Uterus (tissue), 4 donors: ENCODE measurements around the gene LRRC3. TPM values are rescaled to one million over a fixed set of nuclear protein-coding genes. Genes with fewer than 3 reads are reported as not detected.

Source experiments
- DNase-seq, 2 donors: peaks; one replicate each; pipeline ENCODE4 v3.0.0-alpha.2; 2019 to 2020
- H3K27ac ChIP-seq, 2 donors: fragments of 200-600 bp; sonication (generic); 1 replicate in 1 of 2; 2 replicates in 1 of 2; pipeline ENCODE4 v1.5.1; 2016 to 2018
- H3K27me3 ChIP-seq, 2 donors: fragments of 200-600 bp; sonication (generic); one replicate each; pipeline ENCODE4 v1.5.1; 2018 to 2019; ENCODE audit warnings: control low read depth in 1 of 2
- H3K36me3 ChIP-seq, 2 donors: fragments of 200-600 bp; sonication (generic); one replicate each; pipeline ENCODE4 v1.5.1; 2019; ENCODE audit warnings: control low read depth in 1 of 2
- H3K4me1 ChIP-seq, 2 donors: fragments of 200-600 bp; sonication (generic); one replicate each; pipeline ENCODE4 v1.5.1; 2018 to 2019; ENCODE audit warnings: control low read depth in 1 of 2
- H3K4me3 ChIP-seq, 2 donors: fragments of 200-600 bp; sonication (generic); 1 replicate in 1 of 2; 2 replicates in 1 of 2; pipeline ENCODE4 v1.5.1; 2018 to 2019; ENCODE audit warnings: mild to moderate bottlenecking in 1 of 2
- H3K9me3 ChIP-seq, 2 donors: fragments of 200-600 bp; sonication (generic); one replicate each; pipeline ENCODE4 v1.5.1; 2019; ENCODE audit warnings: control low read depth in 1 of 2
- POLR2A ChIP-seq, 2 donors: fragments of 450-650 bp; IDR thresholded peaks; one replicate each; pipeline ENCODE4 v1.6.1; 2016; ENCODE audit warnings: antibody characterized with exemption in 2 of 2, mild to moderate bottlenecking in 1 of 2, moderate library complexity in 1 of 2
- intact Hi-C: fragments of 100-400 bp; cut with DNase I; formaldehyde crosslinking; loops from one replicate; pipeline ENCODE4 v1.15.1; 2023; ENCODE audit warnings: low total_unique reads
- total RNA-seq, 4 donors: library from RNA; depleted of rRNA in 3 of 4; stranded (reverse); fragments of >200 nt in 3 of 4; gene quantifications; one replicate each; pipeline versions ENCODE4 v1.1.0 to v1.2.4, GENCODE V29; 2014 to 2023
- TF ChIP-seq, protein P1 (sequence below), 4 experiments: fragments of 200-600 bp in 2 of 4; fragments of 450-650 bp in 2 of 4; sonication (generic) in 2 of 4; IDR thresholded peaks; one replicate each; pipeline ENCODE4 v1.5.1; 2016 to 2019; ENCODE audit warnings: antibody characterized with exemption in 4 of 4, mild to moderate bottlenecking in 2 of 4, moderate library complexity in 1 of 4
- donor health status: DM: yes; HTN: yes; CAD: no.

LRRC3 gene
- total RNA-seq, 4 donors from 2014 or later: under 0.01 to 2.3 (median 2.3) TPM; not detected in 1

DNA sequence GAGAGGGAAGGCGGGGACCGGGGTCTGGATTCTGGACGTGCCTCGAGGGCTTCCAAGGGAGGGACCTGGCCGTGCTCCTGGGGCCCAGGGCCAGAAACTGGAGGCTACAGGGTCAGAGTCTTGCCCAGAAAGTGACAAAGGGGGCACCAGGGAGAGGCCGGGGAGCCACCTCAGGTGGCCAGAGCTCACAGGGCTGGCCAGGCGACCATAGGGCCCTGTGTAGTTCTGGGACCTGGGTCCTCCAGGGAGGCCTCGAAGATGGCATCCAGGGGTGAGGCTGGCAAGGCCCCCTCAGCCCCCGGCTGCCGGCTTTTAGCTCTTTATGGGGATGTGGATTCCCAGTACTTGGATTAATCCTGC, 14.3 kb upstream of the LRRC3 start:
- DNase-seq: no peak
- intact Hi-C loops: no loop called here
- no peaks in the 10 kb centered on the region for H3K36me3 ChIP-seq
- TF ChIP-seq POLR2A (IDR thresholded peaks at IDR 0.05): no peak
- TF ChIP-seq, protein P1, sequence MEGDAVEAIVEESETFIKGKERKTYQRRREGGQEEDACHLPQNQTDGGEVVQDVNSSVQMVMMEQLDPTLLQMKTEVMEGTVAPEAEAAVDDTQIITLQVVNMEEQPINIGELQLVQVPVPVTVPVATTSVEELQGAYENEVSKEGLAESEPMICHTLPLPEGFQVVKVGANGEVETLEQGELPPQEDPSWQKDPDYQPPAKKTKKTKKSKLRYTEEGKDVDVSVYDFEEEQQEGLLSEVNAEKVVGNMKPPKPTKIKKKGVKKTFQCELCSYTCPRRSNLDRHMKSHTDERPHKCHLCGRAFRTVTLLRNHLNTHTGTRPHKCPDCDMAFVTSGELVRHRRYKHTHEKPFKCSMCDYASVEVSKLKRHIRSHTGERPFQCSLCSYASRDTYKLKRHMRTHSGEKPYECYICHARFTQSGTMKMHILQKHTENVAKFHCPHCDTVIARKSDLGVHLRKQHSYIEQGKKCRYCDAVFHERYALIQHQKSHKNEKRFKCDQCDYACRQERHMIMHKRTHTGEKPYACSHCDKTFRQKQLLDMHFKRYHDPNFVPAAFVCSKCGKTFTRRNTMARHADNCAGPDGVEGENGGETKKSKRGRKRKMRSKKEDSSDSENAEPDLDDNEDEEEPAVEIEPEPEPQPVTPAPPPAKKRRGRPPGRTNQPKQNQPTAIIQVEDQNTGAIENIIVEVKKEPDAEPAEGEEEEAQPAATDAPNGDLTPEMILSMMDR (IDR thresholded peaks at IDR 0.05): no peak
- no peak overlapping the region for H3K4me3 ChIP-seq
- H3K4me1 ChIP-seq: no peaks in the 10 kb centered on the region
- H3K27me3 ChIP-seq: no peaks in the 10 kb centered on the region
- no peak overlapping the region for H3K27ac ChIP-seq
- H3K9me3 ChIP-seq: no peaks in the 10 kb centered on the region

DNA sequence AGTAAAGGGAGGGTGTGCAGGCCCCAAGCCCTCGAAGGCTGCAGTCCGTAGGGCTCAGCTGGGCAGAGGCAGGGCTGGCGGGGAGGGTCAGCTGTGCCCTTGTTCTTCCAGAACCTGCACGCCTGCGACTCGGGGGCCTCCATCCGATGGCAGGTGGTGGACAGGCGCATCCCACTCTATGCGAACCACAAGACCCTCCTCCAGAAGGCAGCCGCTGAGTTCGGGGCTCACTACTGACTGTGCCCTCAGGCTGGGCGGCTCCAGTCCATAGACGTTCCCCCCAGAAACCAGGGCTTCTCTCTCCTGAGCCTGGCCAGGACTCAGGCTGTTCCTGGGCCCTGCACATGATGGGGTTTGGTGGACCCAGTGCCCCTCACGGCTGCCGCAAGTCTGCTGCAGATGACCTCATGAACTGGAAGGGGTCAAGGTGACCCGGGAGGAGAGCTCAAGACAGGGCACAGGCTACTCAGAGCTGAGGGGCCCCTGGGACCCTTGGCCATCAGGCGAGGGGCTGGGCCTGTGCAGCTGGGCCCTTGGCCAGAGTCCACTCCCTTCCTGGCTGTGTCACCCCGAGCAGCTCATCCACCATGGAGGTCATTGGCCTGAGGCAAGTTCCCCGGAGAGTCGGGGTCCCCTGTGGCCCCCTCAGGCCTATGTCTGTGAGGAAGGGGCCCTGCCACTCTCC, 13.6 kb upstream of the LRRC3 start:
- intact Hi-C loops: no loop called here
- Histone ChIP-seq H3K9me3 (no peaks in the 10 kb centered on the region), H3K27me3 (no peaks in the 10 kb centered on the region), H3K4me1 (no peaks in the 10 kb centered on the region), H3K27ac (no peak overlapping the region), H3K4me3 (no peak overlapping the region), H3K36me3 (no peaks in the 10 kb centered on the region)
- DNase-seq: no peak
- TF ChIP-seq POLR2A (IDR thresholded peaks at IDR 0.05): no peak
- TF ChIP-seq, protein P1 (IDR thresholded peaks at IDR 0.05): no peak

DNA sequence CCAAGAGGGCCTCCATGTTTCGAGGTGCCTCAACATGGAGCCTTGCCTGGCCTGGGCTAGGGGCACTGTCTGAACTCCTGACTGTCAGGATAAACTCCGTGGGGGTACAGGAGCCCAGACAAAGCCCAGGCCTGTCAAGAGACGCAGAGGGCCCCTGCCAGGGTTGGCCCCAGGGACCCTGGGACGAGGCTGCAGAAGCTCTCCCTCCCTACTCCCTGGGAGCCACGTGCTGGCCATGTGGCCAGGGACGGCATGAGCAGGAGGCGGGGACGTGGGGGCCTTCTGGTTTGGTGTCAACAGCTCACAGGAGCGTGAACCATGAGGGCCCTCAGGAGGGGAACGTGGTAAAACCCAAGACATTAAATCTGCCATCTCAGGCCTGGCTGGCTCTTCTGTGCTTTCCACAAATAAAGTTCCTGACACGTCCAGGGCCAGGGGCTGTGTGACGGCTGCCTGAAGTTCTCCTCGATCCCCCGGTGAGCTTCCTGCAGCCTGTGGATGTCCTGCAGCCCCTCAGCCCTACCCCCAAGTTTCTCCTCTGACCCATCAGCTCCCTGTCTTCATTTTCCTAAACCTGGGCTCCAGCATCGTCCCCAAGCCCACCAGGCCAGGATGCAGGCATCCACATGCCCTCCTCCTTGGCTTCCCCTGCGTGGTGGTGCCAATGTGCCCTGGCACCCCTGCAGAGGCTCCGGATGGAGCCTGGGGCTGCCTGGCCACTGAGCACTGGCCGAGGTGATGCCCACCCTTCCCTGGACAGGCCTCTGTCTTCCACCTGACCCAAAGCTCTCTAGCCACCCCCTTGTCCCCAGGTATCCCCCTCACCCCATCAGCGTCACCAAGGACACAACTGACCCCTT, 12.8 kb upstream of the LRRC3 start:
- no peak for DNase-seq
- Histone ChIP-seq H3K36me3 (no peaks in the 10 kb centered on the region), H3K27me3 (peaks cover 0 to 2% of the 10 kb centered on the region in 2 donors), H3K4me3 (no peak overlapping the region), H3K4me1 (no peaks in the 10 kb centered on the region), H3K9me3 (no peaks in the 10 kb centered on the region), H3K27ac (no peak overlapping the region)
- TF ChIP-seq POLR2A (IDR thresholded peaks at IDR 0.05): no peak
- TF ChIP-seq, protein P1 (IDR thresholded peaks at IDR 0.05): no peak
- intact Hi-C loops: no loop called here

DNA sequence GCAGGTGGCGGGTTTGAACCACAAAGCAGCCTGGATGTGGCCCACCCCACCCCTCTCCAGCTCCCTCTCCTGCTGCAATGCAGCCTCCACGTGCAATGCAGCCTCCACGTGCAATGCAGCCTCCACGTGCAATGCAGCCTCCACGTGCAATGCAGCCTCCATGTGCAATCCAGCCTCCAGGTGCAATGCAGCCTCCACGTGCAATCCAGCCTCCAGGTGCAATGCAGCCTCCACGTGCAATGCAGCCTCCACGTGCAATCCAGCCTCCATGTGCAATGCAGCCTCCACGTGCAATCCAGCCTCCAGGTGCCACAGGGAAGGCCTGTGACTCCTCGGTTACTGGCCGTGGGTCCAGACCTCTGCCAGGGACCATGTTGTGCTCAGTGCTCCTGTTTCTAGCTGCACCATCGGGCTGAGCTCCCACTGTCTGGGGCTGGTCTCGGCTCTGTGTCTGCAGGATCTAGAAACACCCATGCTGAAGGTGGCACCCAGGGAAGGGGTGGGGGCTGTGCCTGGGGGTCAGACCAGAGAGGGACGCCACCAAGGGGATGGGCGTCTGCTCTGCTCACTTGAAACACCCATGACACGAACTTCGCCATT, 11.9 kb upstream of the LRRC3 start:
- Histone ChIP-seq H3K27ac (no peak overlapping the region), H3K9me3 (no peaks in the 10 kb centered on the region), H3K27me3 (peaks cover 0 to 4% of the 10 kb centered on the region in 2 donors), H3K4me1 (no peaks in the 10 kb centered on the region), H3K36me3 (no peaks in the 10 kb centered on the region), H3K4me3 (no peak overlapping the region)
- intact Hi-C loops: no loop called here
- DNase-seq: no peak
- TF ChIP-seq, protein P1 (IDR thresholded peaks at IDR 0.05): no peak
- no peak for TF ChIP-seq POLR2A (IDR thresholded peaks at IDR 0.05)

DNA sequence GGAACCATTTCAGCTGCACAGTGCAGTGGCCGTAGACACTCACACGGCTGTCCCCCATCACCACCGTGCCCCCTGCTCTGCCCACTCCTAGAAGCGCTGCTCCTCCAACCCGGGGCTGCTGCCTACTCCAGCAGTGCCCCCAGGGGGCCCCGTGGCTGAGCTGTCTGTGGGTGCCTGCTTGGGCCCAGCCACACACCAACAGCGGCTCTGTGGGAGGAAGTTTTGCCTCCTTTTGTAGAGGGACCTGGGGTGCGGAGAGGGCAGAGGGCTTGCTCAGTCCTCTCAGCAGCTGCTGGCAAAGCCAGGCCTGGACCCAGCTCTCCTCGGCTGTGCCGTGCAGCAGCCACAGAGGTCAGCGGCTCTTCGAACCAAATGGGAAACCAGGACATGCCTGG, 11.4 kb upstream of the LRRC3 start:
- Histone ChIP-seq H3K4me3 (no peak overlapping the region), H3K27me3 (peaks cover 0 to 4% of the 10 kb centered on the region in 2 donors), H3K4me1 (no peaks in the 10 kb centered on the region), H3K9me3 (no peaks in the 10 kb centered on the region), H3K36me3 (no peaks in the 10 kb centered on the region), H3K27ac (no peak overlapping the region)
- DNase-seq: no peak
- intact Hi-C loops: no loop called here
- TF ChIP-seq, protein P1 (IDR thresholded peaks at IDR 0.05): no peak
- no peak for TF ChIP-seq POLR2A (IDR thresholded peaks at IDR 0.05)
